HCEC 1CT (cell line): ENCODE measurements around the gene TSEN2.
"Not testable (repeated sequence)": the region's sequence is repeated elsewhere in the genome, so short reads cannot be mapped to it uniquely, and the experiment has no call there.

Source experiments
- DNase-seq: peaks from one replicate; pipeline ENCODE4 v3.0.0-alpha.2; 2017

The TSEN2 gene

GRCh38 chr3:12472796-12473195 lies 11.5 kb upstream of the TSEN2 start:
- DNase-seq: no peak

DNA sequence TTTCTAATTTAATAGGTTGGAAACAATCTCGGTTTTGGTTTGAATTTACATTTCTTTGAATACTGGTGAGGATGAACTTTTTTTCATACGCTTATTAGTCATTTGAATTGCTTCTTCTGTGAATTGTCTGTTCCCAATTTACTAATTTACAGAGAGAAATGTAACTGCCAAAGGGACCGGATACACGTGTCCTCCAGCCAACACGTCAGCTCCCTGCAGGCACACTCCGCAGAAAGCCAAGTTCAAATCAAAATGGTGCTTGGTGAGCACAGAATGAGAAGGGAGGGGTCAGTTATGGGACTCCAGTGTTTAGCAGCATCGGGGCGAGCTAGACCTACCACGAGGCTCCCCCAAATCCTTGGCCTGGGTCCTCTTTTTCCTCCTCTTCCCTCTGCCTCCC lies 10.8 kb upstream of the TSEN2 start:
- DNase-seq: no peak

DNA sequence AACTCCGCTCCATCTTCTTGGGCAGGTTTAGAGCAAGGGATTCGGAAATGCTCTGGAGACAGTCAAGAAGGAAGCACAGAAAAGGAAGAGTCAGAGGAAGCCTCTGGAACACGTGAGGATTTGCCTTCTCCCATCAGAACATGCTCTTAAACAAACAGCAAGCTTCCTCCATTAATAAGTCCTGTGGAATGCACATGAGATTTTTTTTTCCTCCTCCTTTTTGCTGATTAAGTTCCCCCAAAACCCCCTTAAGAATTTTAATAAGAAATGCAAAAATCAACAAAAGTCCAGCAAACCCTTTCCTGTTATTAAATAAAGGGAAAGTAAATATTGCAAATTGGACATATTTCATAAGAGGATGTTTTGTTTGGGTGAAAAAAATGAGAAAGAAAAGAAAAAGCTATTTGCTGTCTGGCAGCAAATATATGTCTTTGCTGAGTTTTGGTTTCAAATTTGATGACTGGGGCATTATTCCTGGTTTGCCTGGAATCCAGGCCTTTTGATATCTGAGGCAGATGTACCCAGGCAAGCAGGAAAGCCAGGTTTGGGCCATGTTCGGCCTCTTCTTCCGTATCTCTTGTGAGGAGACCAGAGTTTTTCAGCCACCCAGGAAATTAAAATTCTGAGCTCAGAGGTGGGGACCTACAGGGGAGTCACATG lies 7.9 kb upstream of the TSEN2 start:
- peak; percentile 68 for DNase-seq

DNA sequence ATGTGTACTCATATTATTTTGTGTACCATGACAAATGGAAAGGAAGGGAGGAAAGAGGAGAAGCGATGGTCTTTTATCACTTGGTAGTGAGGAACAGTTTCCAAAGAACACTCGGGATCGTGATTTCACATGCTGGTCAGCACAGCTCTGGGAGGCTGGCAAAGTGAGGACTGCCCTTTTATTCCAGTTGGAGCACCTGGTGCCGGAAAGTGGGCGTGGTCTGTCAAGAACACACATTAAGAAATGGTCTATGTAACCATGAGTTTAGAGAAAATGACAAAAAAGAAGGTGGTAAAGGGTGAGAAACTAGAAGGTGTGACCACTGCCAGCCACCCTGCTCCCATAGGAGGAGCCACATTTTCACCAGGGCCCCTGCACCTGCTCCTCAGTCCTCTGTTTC lies 7.0 kb upstream of the TSEN2 start:
- no peak for DNase-seq

DNA sequence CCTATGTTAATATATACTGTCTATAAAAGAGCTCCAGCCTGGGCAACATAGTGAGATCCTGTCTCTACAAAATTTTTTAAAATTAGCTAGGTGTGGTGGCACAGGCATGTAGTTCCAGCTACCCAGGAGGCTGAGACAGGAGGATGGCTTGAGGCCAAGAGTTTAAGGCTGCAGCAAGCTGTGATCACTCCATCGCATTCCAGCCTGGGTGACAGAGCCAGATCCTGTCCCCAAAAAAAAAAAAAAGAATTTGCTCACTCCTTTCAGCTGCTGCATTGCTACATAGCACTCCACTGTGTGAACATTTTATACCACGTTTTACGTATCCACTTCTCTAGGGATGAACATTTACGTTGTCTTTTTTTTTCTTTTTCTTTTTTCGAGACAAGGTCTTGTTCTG lies 6.0 kb upstream of the TSEN2 start:
- no peak for DNase-seq

DNA sequence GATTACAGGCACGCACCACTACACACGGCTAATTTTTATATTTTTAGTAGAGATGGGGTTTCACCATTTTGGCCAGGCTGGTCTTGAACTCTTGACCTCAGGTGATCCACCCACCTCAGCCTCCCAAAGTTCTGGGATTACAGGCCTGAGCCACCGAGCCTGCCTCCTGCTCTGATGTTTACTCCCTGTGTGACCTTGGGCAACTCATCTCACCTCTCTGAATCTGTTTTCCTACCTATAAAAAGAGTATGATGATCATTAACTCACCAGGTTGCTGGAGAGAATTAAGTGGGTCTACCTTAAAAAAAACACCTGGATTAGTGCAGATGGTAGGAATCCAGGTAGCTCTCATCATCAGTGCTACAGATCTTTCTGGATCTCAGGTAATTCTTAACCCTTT lies 5.1 kb upstream of the TSEN2 start:
- DNase-seq: not testable (repeated sequence)

GRCh38 chr3:12479919-12480427 lies 4.3 kb upstream of the TSEN2 start:
- peak; percentile 56 for DNase-seq

- no peak for DNase-seq
These were observed 870 bp upstream of the TSEN2 start for GRCh38 chr3:12483410-12483809.

GRCh38 chr3:12483872-12484197 lies 445 bp upstream of the TSEN2 start:
- no peak for DNase-seq

GRCh38 chr3:12484983-12485327 lies 675 bp downstream of the TSEN2 start:
- DNase-seq: no peak

DNA sequence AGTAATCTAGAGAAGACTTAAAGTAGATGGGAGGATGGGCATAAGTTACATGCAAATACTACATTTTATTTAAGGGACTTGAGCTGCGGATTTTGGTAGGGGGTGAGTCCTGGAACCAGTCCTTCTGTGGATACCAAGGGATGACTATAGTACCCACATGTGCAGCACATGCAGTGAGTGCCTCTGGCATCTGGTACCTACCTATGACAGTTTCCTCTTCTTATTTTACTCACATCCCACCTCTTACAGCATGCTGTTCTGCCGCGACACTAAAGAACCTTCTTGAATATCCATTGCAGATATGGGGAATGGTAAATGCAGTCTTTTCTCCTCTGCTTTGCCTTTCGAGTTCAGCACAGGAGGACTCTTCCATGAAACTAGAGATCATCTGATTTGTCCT lies 1.7 kb downstream of the TSEN2 start:
- DNase-seq: no peak

DNA sequence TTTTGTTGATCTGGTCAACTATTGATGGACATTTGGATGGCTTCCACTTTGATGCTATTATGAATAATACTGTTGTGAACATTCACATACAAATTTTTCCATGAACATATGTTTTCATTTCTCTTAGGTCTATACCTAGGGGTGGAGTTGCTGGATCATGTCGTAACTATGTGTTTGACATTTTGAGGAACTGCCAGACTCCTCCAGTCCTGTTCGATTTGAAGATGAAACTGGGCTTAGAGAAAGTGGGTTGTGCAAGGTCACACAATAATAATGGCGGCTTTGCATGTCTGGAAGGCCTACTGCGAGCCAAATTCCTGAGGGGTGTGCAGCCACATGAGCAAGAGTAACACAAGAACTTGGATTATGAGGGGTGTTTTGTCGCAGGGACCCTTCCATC lies 2.6 kb downstream of the TSEN2 start:
- DNase-seq: no peak

DNA sequence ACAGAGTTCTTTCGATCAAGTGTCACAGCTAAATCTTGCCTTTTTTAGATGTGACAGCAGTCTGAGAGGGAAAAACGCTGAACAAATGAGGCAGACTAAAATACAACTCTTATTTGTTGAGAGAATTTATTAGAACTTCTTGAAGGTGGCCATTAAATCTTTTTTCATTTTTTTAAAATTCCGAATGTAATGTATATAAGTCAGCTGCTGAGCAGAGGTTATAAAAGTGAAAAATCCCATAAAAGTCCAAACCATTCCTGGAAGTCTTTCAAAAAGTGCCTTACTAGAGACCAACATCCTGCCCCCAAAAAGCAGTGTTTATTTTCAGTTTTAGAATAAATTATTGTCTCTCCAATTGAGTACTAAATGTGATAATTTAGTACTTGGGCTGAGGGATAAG lies 3.1 kb downstream of the TSEN2 start:
- no peak for DNase-seq

DNA sequence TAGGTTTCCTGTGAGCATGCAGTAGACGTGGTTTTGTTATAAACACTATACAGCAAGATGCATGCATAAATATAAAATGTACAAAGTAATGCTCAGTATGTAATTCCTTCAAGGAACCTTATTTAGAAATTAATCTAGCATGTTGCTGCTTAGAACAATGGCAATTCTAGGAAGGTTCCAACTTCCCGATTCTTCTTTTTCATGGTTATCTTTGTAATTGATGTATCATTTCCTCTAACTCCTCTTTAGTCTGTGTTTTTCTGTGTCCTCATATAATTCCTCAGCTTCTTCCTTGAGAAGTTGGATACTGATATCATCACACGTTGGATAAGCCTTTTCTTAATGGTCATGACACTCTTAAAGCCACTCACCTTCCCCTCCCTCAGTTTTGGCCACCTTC lies 3.5 kb downstream of the TSEN2 start:
- DNase-seq: no peak

GRCh38 chr3:12489368-12489767 lies 5.1 kb downstream of the TSEN2 start:
- DNase-seq: no peak

GRCh38 chr3:12489832-12490231 lies 5.6 kb downstream of the TSEN2 start:
- no peak for DNase-seq

GRCh38 chr3:12490547-12490946 lies 6.3 kb downstream of the TSEN2 start:
- peak; percentile 31 for DNase-seq

- DNase-seq: no peak
These were observed 11.6 kb downstream of the TSEN2 start for GRCh38 chr3:12495749-12496452.

DNA sequence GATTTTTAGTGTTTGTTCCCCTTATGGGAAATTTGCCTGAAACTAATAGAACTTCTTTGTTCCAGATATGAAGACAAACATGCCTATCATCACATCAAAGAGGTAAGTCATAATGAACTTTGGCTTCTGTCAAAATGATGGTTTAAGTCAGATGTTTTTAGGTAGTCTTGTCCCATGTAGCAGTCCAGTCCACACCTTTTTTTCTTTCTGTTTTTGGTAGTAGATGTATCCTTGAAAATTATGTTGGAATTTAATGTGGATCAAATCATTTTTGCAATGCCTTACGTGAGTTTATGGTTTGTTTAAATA lies 12.1 kb downstream of the TSEN2 start:
- DNase-seq: no peak

GRCh38 chr3:12499474-12499873 lies 15.2 kb downstream of the TSEN2 start:
- DNase-seq: no peak

DNA sequence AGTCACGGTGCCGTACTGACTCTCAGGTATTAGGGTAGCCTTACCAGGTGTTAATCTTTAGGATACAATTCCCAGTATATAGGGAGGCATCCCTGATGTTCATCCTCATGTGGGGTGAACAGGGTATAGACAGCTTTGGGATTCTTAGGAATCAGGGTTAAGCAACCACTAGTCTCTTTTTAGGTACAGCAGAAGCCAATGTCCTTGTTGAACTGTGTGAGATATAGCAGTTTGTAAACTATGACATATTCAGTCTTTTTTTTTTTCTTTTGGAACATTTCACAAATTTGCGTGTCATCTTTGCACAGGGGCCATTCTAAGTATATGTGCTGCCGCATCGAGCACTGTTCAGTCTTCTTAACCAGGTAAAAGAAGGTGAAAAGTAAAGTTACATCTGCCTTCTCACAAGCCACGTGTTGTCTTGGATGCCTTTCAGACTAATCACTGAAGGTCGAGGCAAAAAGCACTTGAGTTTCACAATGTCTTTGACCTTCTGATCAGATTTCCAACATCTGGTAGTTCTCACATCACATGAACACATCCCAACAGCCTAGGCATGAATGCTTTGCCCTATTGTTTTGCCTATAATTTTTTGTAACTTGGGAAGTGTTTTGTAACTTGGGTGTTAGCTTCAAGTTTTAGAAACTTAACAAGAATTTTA lies 17.2 kb downstream of the TSEN2 start:
- peak; percentile 90 for DNase-seq

DNA sequence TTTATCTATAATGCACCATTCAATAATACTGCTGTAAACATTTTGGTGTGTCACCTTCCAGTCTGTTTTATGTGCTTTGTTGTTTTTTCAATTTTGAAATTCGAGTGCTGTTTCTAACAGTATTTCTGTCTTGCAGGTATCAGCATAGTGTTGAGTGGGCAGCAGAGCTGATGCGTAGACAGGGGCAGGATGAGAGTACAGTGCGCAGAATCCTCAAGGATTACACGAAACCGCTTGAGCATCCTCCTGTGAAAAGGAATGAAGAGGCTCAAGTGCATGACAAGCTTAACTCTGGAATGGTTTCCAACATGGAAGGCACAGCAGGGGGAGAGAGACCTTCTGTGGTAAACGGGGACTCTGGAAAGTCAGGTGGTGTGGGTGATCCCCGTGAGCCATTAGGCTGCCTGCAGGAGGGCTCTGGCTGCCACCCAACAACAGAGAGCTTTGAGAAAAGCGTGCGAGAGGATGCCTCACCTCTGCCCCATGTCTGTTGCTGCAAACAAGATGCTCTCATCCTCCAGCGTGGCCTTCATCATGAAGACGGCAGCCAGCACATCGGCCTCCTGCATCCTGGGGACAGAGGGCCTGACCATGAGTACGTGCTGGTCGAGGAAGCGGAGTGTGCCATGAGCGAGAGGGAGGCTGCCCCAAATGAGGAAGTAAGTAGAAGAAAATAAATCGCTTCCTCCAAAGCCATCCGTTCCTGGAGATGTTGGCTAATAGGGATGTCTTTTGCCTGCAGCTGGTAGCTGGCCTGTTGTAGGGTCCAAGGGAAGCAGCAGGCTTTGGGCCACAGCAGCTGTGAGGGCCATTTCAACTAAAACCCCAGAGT lies 19.1 kb downstream of the TSEN2 start:
- no peak for DNase-seq

DNA sequence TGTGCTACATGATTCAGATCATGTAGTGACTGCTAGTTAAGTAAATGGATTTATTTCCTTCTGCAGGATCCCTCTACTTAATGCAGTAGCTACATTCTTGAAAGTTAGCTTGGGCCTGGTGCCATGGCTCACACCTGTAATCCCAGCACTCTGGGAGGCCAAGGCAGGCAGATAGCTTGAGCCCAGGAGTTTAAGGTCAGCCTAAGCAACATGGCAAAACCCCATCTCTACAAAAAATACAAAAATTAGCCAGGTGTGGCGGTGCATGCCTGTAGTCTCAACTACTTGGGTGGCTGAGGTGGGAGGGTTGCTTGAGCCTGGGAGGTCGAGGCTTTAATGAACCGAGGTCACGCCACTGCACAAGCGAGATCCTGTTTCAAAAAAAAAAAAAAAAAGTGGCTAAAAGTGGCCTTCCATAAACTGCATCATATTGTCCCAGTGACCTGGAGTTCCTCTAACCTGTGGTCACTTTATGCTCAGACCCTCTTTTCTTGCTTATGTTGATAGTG lies 22.0 kb downstream of the TSEN2 start:
- DNase-seq: no peak
